ENCODE measurements around the gene MOB3B.

The MOB3B gene

DNA sequence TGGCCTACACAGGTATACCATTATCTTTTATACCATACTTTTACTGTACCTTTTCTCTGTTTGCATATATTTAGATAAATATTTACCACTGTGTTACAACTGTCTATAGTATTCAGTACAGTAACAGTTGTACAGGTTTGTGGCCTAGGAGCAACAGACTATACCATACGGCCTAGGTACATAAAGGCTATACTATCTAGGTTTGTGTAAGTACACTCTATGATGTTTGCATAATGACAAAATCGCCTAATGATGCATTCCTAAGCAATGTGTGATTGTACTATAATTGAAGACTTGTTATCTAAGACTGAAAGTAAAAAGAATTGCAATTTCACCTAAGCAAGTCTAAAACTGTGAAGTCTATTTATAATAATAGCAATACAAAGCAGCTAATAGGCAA is 39.8 kb upstream of the MOB3B start:
- H3K4me3 ChIP-seq (ENCODE audit: low read depth, low read length): no peak overlapping the region
- DNase-seq (ENCODE audit: low read depth): no peak
- no peak for TF ChIP-seq CTCF (IDR thresholded peaks at IDR 0.05; ENCODE audit: insufficient read depth, low read depth, low read length, missing control alignments)

DNA sequence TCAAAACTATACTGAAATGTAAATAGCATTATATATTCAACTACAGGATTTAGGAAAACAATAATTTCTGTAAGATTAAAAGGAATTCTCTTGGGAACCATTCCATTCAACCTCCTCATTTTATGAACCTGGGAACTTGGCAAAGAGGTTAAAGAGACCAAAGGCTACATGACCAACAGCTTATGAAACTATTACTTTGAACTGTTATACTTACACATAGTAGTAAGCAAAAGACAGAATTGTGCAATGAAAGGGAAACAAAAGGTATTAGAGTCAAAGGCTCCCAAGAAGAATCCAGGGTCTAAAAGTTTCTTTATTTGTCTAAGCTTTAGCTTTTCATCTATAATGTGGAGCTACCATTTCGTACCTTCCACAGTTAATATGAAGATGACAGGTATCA is 36.5 kb upstream of the MOB3B start:
- H3K4me3 ChIP-seq (ENCODE audit: low read depth, low read length): no peak overlapping the region
- TF ChIP-seq CTCF (IDR thresholded peaks at IDR 0.05; ENCODE audit: insufficient read depth, low read depth, low read length, missing control alignments): no peak
- no peak for DNase-seq (ENCODE audit: low read depth)

DNA sequence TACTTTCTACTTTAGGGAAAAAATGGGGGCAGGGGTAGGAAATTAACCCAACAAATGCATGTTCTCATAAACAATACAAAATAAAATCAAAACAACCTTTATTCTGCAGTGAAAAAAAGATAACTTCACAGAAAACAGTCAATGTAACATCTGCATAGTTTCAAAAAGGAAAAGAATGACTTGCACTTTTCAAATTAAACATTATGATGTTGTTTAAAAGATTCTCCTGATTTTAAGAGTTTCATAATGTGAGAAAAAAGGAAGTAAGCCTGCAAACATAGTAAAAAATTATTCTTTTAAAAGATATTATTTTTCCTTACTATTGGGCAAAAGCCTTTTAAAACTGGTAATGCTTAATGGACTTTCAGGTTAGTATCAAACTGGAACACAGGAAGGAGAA is 36.1 kb upstream of the MOB3B start:
- H3K4me3 ChIP-seq (ENCODE audit: low read depth, low read length): no peak overlapping the region
- TF ChIP-seq CTCF (IDR thresholded peaks at IDR 0.05; ENCODE audit: insufficient read depth, low read depth, low read length, missing control alignments): no peak
- no peak for DNase-seq (ENCODE audit: low read depth)

- TF ChIP-seq CTCF (IDR thresholded peaks at IDR 0.05; ENCODE audit: insufficient read depth, low read depth, low read length, missing control alignments): no peak
- no peak for DNase-seq (ENCODE audit: low read depth)
- no peak overlapping the region for H3K4me3 ChIP-seq (ENCODE audit: low read depth, low read length)
Observed at GRCh38 chr9:27564670-27565069, 35.1 kb upstream of the MOB3B start.

DNA sequence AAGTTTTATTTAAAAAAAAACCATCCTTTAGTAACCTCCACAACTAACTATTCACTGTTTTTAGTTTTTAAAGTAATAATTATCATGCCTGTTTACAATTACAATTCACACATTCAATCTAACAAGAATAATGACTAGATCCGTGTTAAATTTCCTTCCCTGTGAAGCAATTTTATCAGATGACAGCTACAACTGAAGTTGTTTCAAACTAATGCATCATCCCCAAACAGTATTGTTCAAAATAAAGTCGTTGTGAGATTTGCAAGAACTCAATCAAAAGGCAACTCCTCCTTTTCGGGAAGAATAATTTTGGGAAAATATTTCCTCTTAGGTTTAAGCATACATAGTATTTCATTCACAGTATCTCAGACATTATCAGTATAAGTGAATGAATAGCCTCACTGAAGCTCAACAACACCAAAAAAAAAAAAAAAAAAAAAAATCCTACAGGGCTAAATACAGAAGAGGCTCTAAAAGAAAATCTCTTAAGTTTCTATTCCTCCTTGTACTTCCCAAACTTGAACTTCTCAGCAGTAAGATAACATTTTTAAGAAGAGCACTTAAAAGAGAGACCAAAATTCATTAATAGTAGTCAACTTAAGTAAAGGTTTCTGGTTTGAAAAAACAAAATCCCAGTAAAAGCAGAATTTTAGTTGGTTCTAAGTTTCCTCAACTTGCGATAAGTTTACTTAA is 34.3 kb upstream of the MOB3B start:
- DNase-seq (ENCODE audit: low read depth): no peak
- no peak overlapping the region for H3K4me3 ChIP-seq (ENCODE audit: low read depth, low read length)
- no peak for TF ChIP-seq CTCF (IDR thresholded peaks at IDR 0.05; ENCODE audit: insufficient read depth, low read depth, low read length, missing control alignments)

GRCh38 chr9:27561685-27562084 is 32.1 kb upstream of the MOB3B start:
- DNase-seq (ENCODE audit: low read depth): peak; percentile 12
- no peak for TF ChIP-seq CTCF (IDR thresholded peaks at IDR 0.05; ENCODE audit: insufficient read depth, low read depth, low read length, missing control alignments)
- no peak overlapping the region for H3K4me3 ChIP-seq (ENCODE audit: low read depth, low read length)

DNA sequence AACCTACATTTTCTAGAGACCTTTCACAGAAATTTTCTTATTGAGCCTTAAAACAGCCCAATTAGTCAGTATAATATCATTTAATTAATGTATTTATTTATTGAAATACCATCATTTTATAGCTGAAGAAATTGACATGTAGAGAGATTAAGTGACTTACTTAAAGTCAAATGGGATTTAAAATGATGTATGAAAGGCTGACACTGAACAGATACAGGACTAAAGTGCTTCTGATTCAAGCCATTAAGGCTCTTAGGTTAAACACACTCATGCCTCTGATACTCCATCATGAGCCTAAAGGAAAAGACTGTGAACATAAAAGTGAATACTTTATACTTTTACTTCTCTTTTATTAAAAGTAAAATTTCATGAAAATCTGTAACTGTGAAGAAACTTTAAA is 30.8 kb upstream of the MOB3B start:
- H3K4me3 ChIP-seq (ENCODE audit: low read depth, low read length): no peak overlapping the region
- TF ChIP-seq CTCF (IDR thresholded peaks at IDR 0.05; ENCODE audit: insufficient read depth, low read depth, low read length, missing control alignments): no peak
- no peak for DNase-seq (ENCODE audit: low read depth)
